ENCODE measurements around the gene IQCF2.

- TF ChIP-seq POLR2A (IDR thresholded peaks at IDR 0.05) (no peak), POLR2AphosphoS5 (IDR thresholded peaks at IDR 0.05) (no peak), CTCF (IDR thresholded peaks at IDR 0.05 in 8 of 11, conservative IDR thresholded peaks at IDR 0.05 in 3 of 11) (no peak)
These were observed 35.3 kb downstream of the IQCF2 start for GRCh38 chr3:51896607-51897305.
